ENCODE data around the gene TEX52. TPM values are rescaled to one million over a fixed set of nuclear protein-coding genes. Genes with fewer than 3 reads are reported as not detected.

TEX52 gene
- total RNA-seq, 1 donor from 2014 or later: not detected

- Histone ChIP-seq H3K4me2 (peak overlapping the region; percentile 57), H3K4me3 (no peak overlapping the region), H2AFZ (replicated peaks) (no peak overlapping the region), H3K9ac (no peak overlapping the region), H3K27me3 (no peaks in the 10 kb centered on the region), H3K79me2 (ENCODE audit: low read depth) (peaks cover 80% of the 10 kb centered on the region), H4K20me1 (ENCODE audit: low read depth) (peaks cover 50% of the 10 kb centered on the region), H3K9me3 (ENCODE audit: low read depth) (no peaks in the 10 kb centered on the region), H3K36me3 (no peaks in the 10 kb centered on the region), H3K4me1 (peaks cover 13% of the 10 kb centered on the region), H3K27ac (peak overlapping the region; percentile 70), H3F3A (ENCODE audit: low read depth) (peaks cover 32% of the 10 kb centered on the region)
- peaks cover 3% of the 10 kb centered on the region for H3K36me3 Mint-ChIP-seq
- H3K4me1 Mint-ChIP-seq: peaks cover 30% of the 10 kb centered on the region
- no peak overlapping the region for H3K27ac Mint-ChIP-seq
- no peaks in the 10 kb centered on the region for H3K9me3 Mint-ChIP-seq
- no peaks in the 10 kb centered on the region for H3K27me3 Mint-ChIP-seq (ENCODE audit: insufficient read depth, low read depth)
- TF ChIP-seq EZH2 (IDR thresholded peaks at IDR 0.05) (no peak), EZH2phosphoT487 (IDR thresholded peaks at IDR 0.05) (no peak)
- TF ChIP-seq, protein P1, sequence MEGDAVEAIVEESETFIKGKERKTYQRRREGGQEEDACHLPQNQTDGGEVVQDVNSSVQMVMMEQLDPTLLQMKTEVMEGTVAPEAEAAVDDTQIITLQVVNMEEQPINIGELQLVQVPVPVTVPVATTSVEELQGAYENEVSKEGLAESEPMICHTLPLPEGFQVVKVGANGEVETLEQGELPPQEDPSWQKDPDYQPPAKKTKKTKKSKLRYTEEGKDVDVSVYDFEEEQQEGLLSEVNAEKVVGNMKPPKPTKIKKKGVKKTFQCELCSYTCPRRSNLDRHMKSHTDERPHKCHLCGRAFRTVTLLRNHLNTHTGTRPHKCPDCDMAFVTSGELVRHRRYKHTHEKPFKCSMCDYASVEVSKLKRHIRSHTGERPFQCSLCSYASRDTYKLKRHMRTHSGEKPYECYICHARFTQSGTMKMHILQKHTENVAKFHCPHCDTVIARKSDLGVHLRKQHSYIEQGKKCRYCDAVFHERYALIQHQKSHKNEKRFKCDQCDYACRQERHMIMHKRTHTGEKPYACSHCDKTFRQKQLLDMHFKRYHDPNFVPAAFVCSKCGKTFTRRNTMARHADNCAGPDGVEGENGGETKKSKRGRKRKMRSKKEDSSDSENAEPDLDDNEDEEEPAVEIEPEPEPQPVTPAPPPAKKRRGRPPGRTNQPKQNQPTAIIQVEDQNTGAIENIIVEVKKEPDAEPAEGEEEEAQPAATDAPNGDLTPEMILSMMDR (IDR thresholded peaks at IDR 0.05): no peak
- H3K4me3 Mint-ChIP-seq: no peak overlapping the region
- DNase-seq (ENCODE audit: low spot score): peak; percentile 15
These were observed 38.2 kb upstream of the TEX52 start for GRCh38 chr12:2895051-2895451.

DNA sequence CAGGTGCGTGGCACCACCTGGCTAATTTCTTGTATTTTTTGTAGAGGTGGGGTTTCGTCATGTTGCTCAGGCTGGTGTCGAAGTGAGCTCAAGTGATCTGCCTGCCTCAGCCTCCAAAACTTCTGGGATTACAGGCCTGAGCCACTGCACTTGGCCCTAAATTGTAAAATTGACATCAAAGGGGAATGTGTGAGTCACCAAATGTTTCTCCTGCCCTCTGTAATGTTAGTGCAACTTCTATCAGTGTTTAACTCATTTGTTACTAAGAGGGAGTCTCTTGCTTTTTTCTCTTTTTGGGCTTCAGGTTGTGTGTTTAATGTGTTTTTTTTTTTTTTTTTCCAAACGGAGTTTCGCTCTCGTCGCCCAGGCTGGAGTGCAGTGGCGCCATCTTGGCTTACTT is 36.2 kb upstream of the TEX52 start:
- Histone ChIP-seq H3K4me2 (no peak overlapping the region), H3K4me3 (no peak overlapping the region), H3K79me2 (ENCODE audit: low read depth) (peaks cover 64% of the 10 kb centered on the region), H3K9me3 (ENCODE audit: low read depth) (no peaks in the 10 kb centered on the region), H2AFZ (replicated peaks) (no peak overlapping the region), H3K27me3 (no peaks in the 10 kb centered on the region), H3F3A (ENCODE audit: low read depth) (peaks cover 52% of the 10 kb centered on the region), H3K27ac (no peak overlapping the region), H3K4me1 (peaks cover 13% of the 10 kb centered on the region), H4K20me1 (ENCODE audit: low read depth) (peaks cover 51% of the 10 kb centered on the region), H3K9ac (no peak overlapping the region), H3K36me3 (no peaks in the 10 kb centered on the region)
- Mint-ChIP-seq H3K27ac (no peak overlapping the region), H3K27me3 (ENCODE audit: insufficient read depth, low read depth) (no peaks in the 10 kb centered on the region), H3K4me1 (peaks cover 41% of the 10 kb centered on the region), H3K9me3 (no peaks in the 10 kb centered on the region), H3K4me3 (peak overlapping the region; percentile 53), H3K36me3 (peaks cover 3% of the 10 kb centered on the region)
- no peak for TF ChIP-seq EZH2 (IDR thresholded peaks at IDR 0.05)
- TF ChIP-seq EZH2phosphoT487 (IDR thresholded peaks at IDR 0.05): no peak
- TF ChIP-seq, protein P1 (IDR thresholded peaks at IDR 0.05): no peak
- no peak for DNase-seq (ENCODE audit: low spot score)

DNA sequence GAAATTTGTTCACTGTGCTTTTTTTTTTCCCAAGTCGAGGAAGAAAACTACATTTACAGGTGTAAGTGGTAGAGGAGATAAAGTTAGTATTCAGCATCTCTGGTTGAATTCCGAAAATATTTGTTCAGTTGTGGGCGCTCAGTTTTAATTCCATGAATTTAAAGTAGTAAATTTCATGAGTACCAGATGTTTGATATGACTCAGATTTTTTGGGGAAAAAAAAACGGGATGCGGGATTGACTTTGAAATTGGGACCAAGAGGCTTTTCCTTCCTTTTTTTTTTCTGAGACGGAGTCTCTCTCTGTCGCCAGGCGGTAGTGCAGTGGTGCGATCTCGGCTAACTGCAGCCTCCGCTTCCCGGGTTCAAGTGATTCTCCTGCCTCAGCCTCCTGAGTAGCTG is 35.4 kb upstream of the TEX52 start:
- Histone ChIP-seq H2AFZ (replicated peaks) (no peak overlapping the region), H3K9ac (no peak overlapping the region), H3K36me3 (no peaks in the 10 kb centered on the region), H3K4me3 (peak overlapping the region; percentile 92), H3K9me3 (ENCODE audit: low read depth) (no peaks in the 10 kb centered on the region), H3K27me3 (no peaks in the 10 kb centered on the region), H3F3A (ENCODE audit: low read depth) (peaks cover 52% of the 10 kb centered on the region), H3K27ac (no peak overlapping the region), H3K4me1 (peaks cover 13% of the 10 kb centered on the region), H4K20me1 (ENCODE audit: low read depth) (peaks cover 51% of the 10 kb centered on the region), H3K4me2 (peak overlapping the region; percentile 89), H3K79me2 (ENCODE audit: low read depth) (peaks cover 58% of the 10 kb centered on the region)
- no peak overlapping the region for H3K27ac Mint-ChIP-seq
- H3K9me3 Mint-ChIP-seq: no peaks in the 10 kb centered on the region
- DNase-seq (ENCODE audit: low spot score): no peak
- peaks cover 6% of the 10 kb centered on the region for H3K36me3 Mint-ChIP-seq
- H3K4me1 Mint-ChIP-seq: peaks cover 42% of the 10 kb centered on the region
- TF ChIP-seq EZH2phosphoT487 (IDR thresholded peaks at IDR 0.05) (no peak), EZH2 (IDR thresholded peaks at IDR 0.05) (no peak)
- TF ChIP-seq, protein P1 (IDR thresholded peaks at IDR 0.05): no peak
- H3K4me3 Mint-ChIP-seq: peak overlapping the region; percentile 98
- no peaks in the 10 kb centered on the region for H3K27me3 Mint-ChIP-seq (ENCODE audit: insufficient read depth, low read depth)
